GM12873 (cell line): ENCODE measurements around the gene EYA3.

Experiments used
- TF ChIP-seq, protein P1 (sequence below): IDR thresholded peaks from 2 replicates; pipeline ENCODE4 v1.5.1; 2012; ENCODE audit warnings: low read depth, mild to moderate bottlenecking, moderate library complexity, low read length, control low read depth; ENCODE audit not compliant: insufficient read depth; ENCODE audit errors: missing control alignments

EYA3 gene

DNA sequence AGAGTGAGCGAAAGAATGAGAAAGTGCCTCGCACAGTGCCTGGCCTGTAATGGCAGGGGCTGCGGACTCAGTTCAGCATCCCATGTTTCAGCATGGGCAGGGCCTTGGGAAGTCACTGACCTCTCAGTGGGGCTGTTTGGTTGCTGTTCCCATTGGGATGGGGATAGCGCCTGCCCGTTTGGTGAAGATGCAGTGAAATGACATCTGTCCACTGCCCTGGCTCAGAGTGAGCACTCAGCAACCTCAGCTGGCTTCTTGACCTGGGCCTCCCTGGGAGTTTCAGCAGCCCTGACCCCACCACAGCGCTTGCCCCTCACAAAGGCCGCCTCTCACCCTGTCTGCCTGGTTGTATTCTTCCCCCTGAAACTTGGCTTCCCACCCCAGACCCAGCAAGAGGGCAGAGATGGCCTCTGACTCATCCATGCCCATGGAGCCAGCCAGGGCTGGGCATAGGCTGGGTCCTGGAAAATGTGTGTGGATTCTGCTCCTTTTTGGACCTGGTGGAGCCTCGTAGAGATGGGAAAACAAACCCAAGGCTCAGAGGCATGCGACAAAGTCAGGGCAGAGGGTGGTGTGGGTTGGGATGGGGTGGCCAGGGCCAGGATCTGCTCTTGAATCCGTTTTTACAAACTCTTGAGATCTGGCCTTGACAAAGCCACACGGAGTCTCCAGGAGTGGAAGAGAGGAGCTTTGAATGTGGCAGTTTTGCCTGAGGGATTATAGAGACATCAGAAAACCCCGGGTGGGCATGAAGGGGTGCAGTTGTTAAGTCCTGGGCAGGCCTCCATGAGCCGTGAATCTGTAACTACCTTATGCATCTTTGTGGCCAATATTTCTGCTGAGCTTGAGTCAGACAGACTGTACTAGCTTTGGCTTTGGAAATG, 127.4 kb downstream of the EYA3 start:
- TF ChIP-seq, protein P1, sequence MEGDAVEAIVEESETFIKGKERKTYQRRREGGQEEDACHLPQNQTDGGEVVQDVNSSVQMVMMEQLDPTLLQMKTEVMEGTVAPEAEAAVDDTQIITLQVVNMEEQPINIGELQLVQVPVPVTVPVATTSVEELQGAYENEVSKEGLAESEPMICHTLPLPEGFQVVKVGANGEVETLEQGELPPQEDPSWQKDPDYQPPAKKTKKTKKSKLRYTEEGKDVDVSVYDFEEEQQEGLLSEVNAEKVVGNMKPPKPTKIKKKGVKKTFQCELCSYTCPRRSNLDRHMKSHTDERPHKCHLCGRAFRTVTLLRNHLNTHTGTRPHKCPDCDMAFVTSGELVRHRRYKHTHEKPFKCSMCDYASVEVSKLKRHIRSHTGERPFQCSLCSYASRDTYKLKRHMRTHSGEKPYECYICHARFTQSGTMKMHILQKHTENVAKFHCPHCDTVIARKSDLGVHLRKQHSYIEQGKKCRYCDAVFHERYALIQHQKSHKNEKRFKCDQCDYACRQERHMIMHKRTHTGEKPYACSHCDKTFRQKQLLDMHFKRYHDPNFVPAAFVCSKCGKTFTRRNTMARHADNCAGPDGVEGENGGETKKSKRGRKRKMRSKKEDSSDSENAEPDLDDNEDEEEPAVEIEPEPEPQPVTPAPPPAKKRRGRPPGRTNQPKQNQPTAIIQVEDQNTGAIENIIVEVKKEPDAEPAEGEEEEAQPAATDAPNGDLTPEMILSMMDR: no peak

DNA sequence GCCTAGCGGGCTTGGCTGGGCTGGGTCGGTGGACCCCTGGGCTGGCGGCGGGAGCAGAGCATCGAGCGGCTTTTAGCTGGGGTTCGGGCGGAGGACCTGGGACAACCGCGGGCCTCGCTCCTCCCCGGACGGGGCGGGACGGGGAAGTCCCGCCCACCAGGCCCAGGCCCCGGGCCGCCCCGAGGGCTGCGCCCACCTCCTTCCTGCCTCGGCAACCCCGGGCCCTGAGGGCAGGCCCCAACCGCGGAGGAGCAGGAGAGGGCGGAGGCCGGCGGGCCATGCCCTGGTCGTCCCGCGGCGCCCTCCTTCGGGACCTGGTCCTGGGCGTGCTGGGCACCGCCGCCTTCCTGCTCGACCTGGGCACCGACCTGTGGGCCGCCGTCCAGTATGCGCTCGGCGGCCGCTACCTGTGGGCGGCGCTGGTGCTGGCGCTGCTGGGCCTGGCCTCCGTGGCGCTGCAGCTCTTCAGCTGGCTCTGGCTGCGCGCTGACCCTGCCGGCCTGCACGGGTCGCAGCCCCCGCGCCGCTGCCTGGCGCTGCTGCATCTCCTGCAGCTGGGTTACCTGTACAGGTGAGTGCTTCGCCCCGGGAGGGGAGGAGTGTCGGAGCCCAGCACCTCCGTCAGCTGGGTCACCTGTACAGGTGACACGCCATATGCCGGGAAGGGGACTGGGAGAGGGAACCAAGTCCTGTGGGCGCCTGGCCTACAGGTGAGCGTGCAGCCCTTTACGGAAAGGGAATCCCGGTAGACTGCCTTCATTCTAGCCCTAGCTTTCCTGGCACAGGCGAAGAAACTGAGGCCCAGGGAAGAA, 128.4 kb downstream of the EYA3 start, which contains the start of gene XKR8:
Gene XKR8, plus strand, starts transcription at position 182 of the 812 bp plus-strand sequence. Its CDS starts 97 bp downstream, at position 279.
- TF ChIP-seq, protein P1: peak; percentile 48

DNA sequence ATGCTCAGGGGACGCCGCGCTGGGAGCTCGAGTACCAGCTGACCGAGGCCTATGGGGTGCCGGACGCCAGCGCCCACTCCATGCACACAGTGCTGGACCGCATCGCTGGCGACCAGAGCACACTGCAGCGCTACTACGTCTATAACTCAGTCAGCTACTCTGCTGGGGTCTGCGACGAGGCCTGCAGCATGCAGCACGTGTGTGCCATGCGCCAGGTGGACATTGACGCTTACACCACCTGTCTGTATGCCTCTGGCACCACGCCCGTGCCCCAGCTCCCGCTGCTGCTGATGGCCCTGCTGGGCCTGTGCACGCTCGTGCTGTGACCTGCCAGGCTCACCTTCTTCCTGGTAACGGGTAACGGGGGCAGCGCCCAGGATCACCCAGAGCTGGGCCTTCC, 129.9 kb downstream of the EYA3 start:
- TF ChIP-seq, protein P1: no peak

DNA sequence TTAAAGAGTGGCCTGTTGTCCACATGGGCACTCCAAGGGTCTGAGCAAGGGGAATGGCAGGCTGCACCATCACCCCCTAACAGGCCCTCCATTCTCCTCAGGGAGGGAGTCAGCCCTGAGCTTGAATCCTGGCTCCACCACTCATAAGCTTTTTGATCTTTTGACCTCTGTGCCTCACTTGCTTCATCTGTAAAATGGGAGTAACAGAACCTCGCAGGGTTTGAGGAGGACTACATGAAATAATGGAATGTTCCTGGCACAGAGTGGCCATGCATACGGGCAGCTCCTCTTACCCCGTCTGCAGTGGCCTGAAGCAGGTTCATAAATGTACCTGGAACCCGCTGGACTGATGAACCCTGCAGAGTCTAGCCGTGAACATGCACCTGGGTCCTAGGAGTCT, 130.8 kb downstream of the EYA3 start:
- TF ChIP-seq, protein P1: no peak

DNA sequence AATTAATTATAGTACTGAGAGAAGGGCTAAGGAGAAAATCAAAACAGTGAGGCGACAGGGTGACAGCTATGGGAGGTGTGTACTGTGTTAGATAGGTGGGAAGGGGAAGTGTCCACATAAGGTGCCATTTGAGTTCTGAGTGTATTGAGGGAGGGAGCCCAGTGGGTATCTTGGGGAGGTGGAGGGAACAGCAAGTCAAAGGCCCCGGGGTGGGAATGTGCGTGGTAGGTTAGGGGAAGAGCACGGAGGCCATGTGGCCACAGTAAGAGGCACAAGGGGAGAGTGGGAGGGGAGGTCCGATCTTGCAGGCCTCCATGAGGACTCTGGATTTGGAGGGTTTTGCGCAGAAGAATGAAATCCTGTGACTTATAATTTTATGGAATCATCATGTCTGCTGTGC, 131.6 kb downstream of the EYA3 start:
- TF ChIP-seq, protein P1: no peak

DNA sequence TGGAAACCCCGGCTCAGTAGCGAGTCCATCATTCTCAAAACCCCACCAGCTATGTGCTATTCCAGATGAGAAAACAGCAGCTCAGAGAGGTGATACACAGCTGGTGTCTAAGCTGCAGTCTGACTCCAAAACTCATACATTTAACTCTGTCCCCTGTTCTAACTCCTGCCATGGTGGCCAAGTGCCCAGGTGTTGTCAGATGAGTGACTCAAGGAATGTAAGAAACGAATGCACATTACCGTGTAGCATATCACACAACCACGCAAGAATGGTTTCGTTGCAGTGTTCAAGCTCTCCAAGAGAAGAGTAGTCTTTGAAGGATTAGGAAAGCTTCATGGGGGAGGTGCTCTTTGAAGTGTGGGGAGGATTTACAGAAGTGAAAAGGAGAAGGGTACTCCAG, 133.3 kb downstream of the EYA3 start:
- TF ChIP-seq, protein P1: no peak

DNA sequence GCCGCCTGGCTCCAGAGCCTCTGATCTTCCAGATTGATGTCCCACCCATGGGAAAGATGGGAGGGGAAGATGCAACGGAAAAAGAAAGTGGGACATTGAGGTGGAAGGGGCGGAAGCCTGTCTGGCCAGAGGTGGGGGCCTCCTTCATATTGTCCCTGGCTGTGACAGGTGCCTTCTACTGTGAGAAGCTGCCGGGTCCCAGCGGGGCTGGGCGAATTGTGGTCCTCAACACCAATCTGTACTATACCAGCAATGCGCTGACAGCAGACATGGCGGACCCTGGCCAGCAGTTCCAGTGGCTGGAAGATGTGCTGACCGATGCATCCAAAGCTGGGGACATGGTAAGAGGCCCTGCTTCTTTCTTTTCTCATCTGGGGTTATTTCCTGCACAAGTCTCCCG, 134.2 kb downstream of the EYA3 start:
- TF ChIP-seq, protein P1: no peak
